SK-MEL-5 (cell line): ENCODE results near the gene RNF144A. TPM values are rescaled to one million over a fixed set of nuclear protein-coding genes. Genes with fewer than 3 reads are reported as not detected.

ENCODE experiments used
- DNase-seq: peaks from one replicate; pipeline ENCODE4 v3.0.0-alpha.2; 2016; ENCODE audit warnings: low read depth, low spot score
- in situ Hi-C: cut with HindIII; loops from 2 replicates; pipeline ENCODE4 v1.10.0; 2016; ENCODE audit warnings: low sequenced_read_pairs, high pct_unique_total_duplicates, low pct_unique_long_range_greater_than_20kb
- total RNA-seq: library from RNA; depleted of rRNA; stranded (reverse); fragments of >200 nt; shearing (Covaris generic); gene quantifications from 2 replicates; pipeline ENCODE4 v1.2.3, GENCODE V29; 2014

The RNF144A gene
- total RNA-seq, 1 experiment from 2014 or later, result 83.1 TPM

- no peak for DNase-seq
- in situ Hi-C loops, result no loop called here
Measured at GRCh38 chr2:7060631-7061449, 143.6 kb downstream of the RNF144A start.

- no peak for DNase-seq
- in situ Hi-C loops, result no loop called here
Measured at GRCh38 chr2:7061450-7061789, 144.2 kb downstream of the RNF144A start.

GRCh38 chr2:7061921-7062320 is 144.7 kb downstream of the RNF144A start:
- no peak for DNase-seq
- in situ Hi-C loops, result no loop called here

GRCh38 chr2:7063789-7064188 is 146.6 kb downstream of the RNF144A start:
- DNase-seq, result no peak
- in situ Hi-C loops, result no loop called here

GRCh38 chr2:7068457-7068856 is 151.2 kb downstream of the RNF144A start:
- in situ Hi-C loops, result no loop called here
- DNase-seq, result no peak

GRCh38 chr2:7070483-7070882 is 153.3 kb downstream of the RNF144A start:
- in situ Hi-C loops, result no loop called here
- DNase-seq, result no peak

- DNase-seq, result no peak
- in situ Hi-C loops, result no loop called here
Measured at GRCh38 chr2:7071154-7071553, 153.9 kb downstream of the RNF144A start.

GRCh38 chr2:7071916-7072556 is 154.8 kb downstream of the RNF144A start:
- DNase-seq, result no peak
- in situ Hi-C loops, result no loop called here

GRCh38 chr2:7073901-7074300 is 156.7 kb downstream of the RNF144A start:
- peak; percentile 23 for DNase-seq
- in situ Hi-C loops, result no loop called here

- no peak for DNase-seq
- in situ Hi-C loops, result no loop called here
Measured at GRCh38 chr2:7075834-7076233, 158.6 kb downstream of the RNF144A start.

- in situ Hi-C loops, result no loop called here
- DNase-seq, result no peak
Measured at GRCh38 chr2:7077660-7078267, 160.6 kb downstream of the RNF144A start.

- DNase-seq, result peak; percentile 70
Measured at GRCh38 chr2:7083580-7084509, 166.6 kb downstream of the RNF144A start.

GRCh38 chr2:7084601-7085000 is 167.4 kb downstream of the RNF144A start:
- in situ Hi-C loops, result no loop called here
- DNase-seq, result no peak

More at GRCh38 chr2:7083580-7084509, 166.6 kb downstream of the RNF144A start:
- in situ Hi-C loops, result no loop called here

- DNase-seq, result no peak
- in situ Hi-C loops, result no loop called here
Measured at GRCh38 chr2:7089284-7089683, 172.1 kb downstream of the RNF144A start.

- DNase-seq, result no peak
- in situ Hi-C loops, result no loop called here
Measured at GRCh38 chr2:7089898-7090510, 172.8 kb downstream of the RNF144A start.

- in situ Hi-C loops, result no loop called here
Measured at GRCh38 chr2:7093376-7093775, 176.2 kb downstream of the RNF144A start.

More at GRCh38 chr2:7093376-7093775, 176.2 kb downstream of the RNF144A start:
- DNase-seq, result no peak
